ENCODE measurements around the gene NKAIN2.
"Not testable (repeated sequence)": the region's sequence is repeated elsewhere in the genome, so short reads cannot be mapped to it uniquely, and the experiment has no call there.

Gene NKAIN2

GRCh38 chr6:124737804-124738203 lies 934.1 kb downstream of the NKAIN2 start:
- DNase-seq = not testable (repeated sequence)

DNA sequence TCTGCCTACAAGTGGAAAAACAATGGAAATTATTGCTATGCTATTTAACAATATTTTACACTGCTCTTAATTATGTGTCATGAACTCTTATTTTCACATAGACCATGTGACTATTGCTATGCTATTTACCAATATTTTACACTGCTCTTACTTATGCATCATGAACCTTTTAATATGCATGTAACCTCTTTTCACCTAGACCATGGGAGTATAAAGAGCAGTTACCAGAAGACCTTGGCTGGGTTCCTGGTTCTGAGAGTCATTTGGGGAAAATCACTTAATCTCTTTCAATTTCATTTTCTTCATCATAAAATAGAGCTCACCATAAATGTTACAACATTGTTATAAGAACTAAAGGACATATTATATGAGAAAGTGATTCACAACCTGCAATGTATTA lies 934.8 kb downstream of the NKAIN2 start:
- no peak for DNase-seq

- DNase-seq = no peak
These were observed 937.7 kb downstream of the NKAIN2 start for GRCh38 chr6:124741341-124741740.

- no peak for DNase-seq
These were observed 939.3 kb downstream of the NKAIN2 start for GRCh38 chr6:124742971-124743370.

- no peak for DNase-seq
These were observed 939.8 kb downstream of the NKAIN2 start for GRCh38 chr6:124743420-124743819.

GRCh38 chr6:124747349-124747748 lies 943.7 kb downstream of the NKAIN2 start:
- DNase-seq = no peak

GRCh38 chr6:124748778-124749177 lies 945.1 kb downstream of the NKAIN2 start:
- DNase-seq = no peak

DNA sequence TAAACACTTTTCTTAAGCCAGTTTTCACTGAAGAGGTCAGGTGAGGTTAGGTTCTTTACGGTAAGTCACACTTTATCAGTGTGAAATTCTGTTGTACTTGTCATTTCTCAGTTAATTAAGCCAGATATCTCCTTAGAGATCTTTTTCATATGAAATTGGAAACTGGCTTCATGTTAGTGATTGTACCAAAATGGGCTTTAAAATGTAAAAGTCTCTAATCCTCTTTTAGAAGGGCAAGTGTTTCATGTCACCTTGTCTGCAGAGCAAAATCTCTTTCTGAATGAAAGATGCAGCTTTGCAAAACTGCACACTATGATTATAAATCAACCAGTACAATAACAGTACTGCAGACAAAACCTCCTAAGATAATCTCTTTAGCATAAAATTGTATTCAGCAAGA lies 949.3 kb downstream of the NKAIN2 start:
- DNase-seq = no peak

GRCh38 chr6:124753562-124754105 lies 950.0 kb downstream of the NKAIN2 start:
- no peak for DNase-seq

DNA sequence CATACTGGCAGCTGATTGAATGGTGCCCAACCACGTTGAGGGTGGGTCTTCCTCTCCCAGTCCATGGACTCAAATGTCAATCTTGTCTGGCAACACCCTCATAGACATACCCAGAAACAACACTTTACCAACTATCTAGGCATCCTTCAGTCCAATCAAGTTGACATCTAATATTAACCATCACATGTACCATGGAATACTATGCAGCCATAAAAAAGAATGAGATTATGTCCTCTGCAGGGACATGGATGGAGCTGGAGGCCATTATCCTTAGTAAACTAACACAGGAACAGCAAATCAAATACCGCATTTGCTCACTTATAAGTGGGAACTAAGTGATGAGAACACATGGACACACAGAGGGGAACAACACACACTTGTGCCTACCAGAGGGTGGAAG lies 951.7 kb downstream of the NKAIN2 start:
- DNase-seq = no peak

GRCh38 chr6:124757560-124757959 lies 953.9 kb downstream of the NKAIN2 start:
- no peak for DNase-seq

DNA sequence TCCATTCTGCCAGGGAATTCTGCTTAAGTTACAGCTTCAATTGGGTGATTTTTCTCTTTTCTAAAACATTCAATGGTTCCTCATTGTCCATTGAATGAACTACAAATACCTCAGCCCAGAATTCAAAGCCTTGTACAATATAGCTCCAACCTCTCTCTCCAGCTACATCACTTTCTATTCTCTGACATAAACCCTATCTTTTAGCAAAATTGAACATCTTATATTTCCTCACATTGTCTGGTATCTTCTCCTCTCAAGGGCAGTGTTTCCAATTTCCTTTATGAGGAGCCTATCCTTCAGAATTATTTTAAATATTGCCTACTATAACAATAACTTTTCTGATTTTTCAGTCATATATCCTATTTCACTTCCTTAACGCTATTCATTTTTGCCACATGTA lies 955.0 kb downstream of the NKAIN2 start:
- DNase-seq = no peak

GRCh38 chr6:124765280-124765679 lies 961.6 kb downstream of the NKAIN2 start:
- no peak for DNase-seq

DNA sequence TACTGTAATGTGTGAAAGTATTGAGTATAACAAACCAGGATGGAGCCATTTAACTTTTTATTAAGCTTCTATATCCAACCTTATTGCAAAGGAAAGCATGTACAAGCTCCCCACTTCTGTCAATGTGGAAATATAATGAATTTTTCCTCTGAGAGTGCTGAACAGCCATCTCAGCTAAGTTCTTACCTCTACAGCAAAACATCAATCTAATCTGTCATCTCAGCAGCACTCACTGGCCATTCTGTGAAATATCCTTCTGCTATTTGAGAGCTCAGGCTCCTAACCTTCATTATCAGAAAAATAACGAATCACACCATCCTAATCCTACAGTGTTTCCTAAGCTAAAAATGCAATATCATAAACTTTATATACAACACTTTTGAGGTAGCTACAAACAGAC lies 964.6 kb downstream of the NKAIN2 start:
- DNase-seq = no peak

DNA sequence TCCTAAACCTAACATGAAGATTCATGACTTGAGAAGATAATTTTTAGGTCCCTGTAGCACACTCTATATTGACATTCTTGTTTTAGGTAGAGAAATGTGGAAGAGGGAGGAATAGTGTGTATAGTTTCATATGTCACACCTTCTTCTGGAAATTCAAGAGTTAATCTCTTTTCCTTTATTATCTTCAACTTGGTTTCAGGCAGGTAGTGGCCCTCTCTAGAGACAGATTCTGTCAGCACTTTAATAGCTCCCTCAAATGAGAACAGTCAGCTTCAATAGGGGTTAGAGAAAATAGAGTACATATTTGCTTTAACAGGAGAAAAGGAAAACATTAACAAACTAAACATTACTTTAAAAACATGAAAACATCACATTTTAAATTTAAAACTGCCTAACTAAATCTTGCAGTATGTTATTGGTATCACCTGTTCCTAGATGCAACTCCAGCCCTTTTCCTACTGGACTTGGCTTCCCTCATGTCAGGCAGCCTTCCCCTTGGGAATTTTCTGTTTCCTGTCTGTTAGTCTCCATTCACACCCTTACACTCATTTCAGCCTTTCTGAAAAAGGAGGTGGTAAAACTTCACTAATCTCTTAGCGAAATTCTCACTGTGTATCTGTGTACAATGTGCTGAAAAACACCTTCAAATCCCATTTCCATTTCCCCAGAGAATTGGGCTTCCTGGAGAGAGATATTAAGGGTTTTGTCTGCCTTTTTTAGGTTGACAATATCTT lies 966.3 kb downstream of the NKAIN2 start:
- no peak for DNase-seq

- no peak for DNase-seq
These were observed 967.1 kb downstream of the NKAIN2 start for GRCh38 chr6:124770784-124771183.

DNA sequence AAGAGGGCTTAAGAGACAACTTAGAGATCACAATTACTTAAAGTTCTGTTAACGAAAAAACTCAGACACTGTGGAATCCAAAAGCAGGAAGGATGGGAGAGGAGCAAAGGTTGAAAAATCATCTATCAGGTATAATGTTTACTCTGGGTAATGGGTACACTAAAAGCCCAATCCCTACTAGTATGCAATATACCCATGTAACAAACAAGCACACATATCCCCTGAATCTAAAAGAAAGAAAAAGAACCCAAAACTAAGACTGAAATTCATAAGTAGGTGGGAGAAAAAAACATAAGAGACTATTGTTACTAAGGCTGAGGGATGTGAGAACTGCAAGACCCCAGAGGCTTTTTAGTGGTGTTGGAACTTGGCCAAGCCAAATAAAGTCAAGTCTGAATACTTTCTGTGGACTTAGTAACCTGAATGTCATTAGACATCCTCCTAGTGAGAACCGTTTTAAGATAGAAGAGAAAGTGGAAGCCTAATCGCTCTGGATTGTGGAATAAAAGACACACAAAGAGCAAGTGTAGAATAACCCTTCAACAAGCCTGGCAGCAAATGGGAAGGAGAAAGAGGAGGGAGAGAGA lies 969.2 kb downstream of the NKAIN2 start:
- DNase-seq = no peak

- no peak for DNase-seq
These were observed 971.5 kb downstream of the NKAIN2 start for GRCh38 chr6:124775121-124775520.

DNA sequence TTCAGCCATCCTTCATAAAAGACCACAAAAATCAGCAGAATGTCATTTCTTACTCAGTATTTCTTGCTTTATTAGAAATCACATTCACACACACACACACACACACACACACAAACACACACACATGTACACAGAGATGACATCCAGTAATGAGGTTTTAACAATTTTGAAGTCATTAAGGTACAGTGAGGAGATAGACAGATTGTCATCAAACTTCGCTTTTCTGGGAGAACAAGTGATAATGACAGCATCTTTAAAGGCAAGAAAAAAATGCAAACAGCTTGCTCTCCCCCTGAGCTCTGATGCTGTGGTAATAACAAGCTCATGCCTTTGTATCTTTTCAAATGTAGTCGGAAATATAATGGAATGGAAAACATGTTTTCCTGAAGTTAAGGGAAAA lies 974.2 kb downstream of the NKAIN2 start:
- DNase-seq = no peak

GRCh38 chr6:124780623-124781022 lies 977.0 kb downstream of the NKAIN2 start:
- DNase-seq = no peak

DNA sequence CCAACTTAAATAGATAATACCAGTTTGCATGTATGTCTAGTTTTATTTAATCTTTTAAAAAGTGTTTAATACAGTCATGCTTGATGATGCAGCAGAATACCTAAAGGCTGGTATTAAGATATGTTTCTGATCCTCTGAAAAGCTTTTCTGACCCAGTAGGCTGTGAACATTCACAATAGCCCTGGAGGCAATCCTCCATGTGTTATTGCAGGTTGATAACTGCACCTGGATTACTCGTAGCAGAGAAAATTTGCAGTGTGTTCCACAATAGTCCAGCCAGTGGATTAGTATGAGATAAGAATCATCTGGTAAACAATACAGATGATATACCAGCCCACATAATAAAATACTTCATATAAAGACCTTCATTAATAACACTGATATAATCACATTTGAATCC lies 979.7 kb downstream of the NKAIN2 start:
- DNase-seq = no peak

- no peak for DNase-seq
These were observed 987.5 kb downstream of the NKAIN2 start for GRCh38 chr6:124791156-124791555.

DNA sequence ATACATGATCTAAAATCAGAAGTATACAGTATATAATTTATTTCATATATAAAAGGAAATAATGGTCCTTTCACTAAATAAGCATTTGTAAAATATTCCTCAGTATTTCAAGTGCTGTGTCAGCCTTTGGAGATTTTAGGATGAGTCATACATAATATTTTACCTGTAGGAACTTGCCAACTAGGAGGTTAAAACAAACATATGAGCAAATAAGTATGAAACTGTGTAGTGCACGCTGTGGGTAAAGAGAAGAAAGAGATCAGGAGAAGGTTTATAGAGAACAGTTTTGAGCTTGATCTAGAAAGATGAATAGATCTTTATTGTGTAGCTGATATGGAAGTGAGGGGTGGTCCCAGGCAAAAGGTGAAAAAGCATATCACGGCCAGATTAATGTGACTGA lies 988.7 kb downstream of the NKAIN2 start:
- no peak for DNase-seq

DNA sequence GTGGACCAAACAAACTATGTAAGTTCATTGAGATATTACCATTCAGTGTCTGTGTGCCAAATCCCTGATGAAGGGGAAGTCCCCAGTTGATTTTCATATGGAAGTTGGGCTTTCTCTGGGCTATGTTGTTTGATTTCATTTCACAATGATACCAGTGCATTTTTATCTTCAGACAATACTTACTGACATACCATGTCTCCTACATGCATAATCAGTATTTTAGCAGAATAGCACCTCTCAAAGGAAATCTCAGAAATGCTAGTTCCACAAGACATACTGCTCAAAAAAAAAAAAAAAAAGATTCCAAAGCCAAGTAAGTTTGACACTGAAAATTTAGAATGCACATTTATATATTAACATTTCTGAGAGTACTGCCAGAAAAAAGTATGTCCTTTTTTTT lies 989.7 kb downstream of the NKAIN2 start:
- DNase-seq = no peak
